ENCODE data around the gene RTL3. TPM values are rescaled to one million over a fixed set of nuclear protein-coding genes. Genes with fewer than 3 reads are reported as not detected.
A peak's percentile ranks its signal among the peaks of the same experiment; 100 is the strongest.
"Not testable (repeated sequence)": the region's sequence is repeated elsewhere in the genome, so short reads cannot be mapped to it uniquely, and the experiment has no call there.

RTL3 gene
- total RNA-seq, 1 donor from 2014 or later, result not detected

- peak overlapping the region; percentile 70 for H3K4me3 Mint-ChIP-seq (ENCODE audit: low read depth)
- no peaks in the 10 kb centered on the region for H3K27me3 Mint-ChIP-seq (ENCODE audit: low read depth)
- H3K36me3 Mint-ChIP-seq (ENCODE audit: low read depth), result peaks cover 10% of the 10 kb centered on the region
- H3K4me1 Mint-ChIP-seq (ENCODE audit: low read depth), result peaks cover 28% of the 10 kb centered on the region
- DNase-seq (ENCODE audit: low spot score), result no peak
- peak overlapping the region; percentile 88 for H3K27ac Mint-ChIP-seq
- H3K9me3 Mint-ChIP-seq, result peaks cover 5% of the 10 kb centered on the region
- intact Hi-C loops (cut with micrococcal nuclease), result loop anchor here (5.0 to 10.0 kb wide), 7 partner anchors 292 to 604 kb away; partner anchors contain the start of genes CYSLTR1 and P2RY10
Observed at GRCh38 chrX:78653118-78653822, 5.9 kb downstream of the RTL3 start.

- Mint-ChIP-seq H3K27me3 (ENCODE audit: low read depth) (no peaks in the 10 kb centered on the region), H3K27ac (peak overlapping the region; percentile 84), H3K4me1 (ENCODE audit: low read depth) (peaks cover 29% of the 10 kb centered on the region), H3K4me3 (ENCODE audit: low read depth) (peak overlapping the region; percentile 55), H3K36me3 (ENCODE audit: low read depth) (peaks cover 33% of the 10 kb centered on the region), H3K9me3 (peaks cover 27% of the 10 kb centered on the region)
- intact Hi-C loops (cut with micrococcal nuclease), result loop anchor here (2.0 to 10.0 kb wide), 9 partner anchors 134 to 606 kb away; partner anchors contain the start of genes CYSLTR1 and P2RY10
- DNase-seq (ENCODE audit: low spot score), result no peak
Observed at GRCh38 chrX:78650906-78651437, 8.2 kb downstream of the RTL3 start.

DNA sequence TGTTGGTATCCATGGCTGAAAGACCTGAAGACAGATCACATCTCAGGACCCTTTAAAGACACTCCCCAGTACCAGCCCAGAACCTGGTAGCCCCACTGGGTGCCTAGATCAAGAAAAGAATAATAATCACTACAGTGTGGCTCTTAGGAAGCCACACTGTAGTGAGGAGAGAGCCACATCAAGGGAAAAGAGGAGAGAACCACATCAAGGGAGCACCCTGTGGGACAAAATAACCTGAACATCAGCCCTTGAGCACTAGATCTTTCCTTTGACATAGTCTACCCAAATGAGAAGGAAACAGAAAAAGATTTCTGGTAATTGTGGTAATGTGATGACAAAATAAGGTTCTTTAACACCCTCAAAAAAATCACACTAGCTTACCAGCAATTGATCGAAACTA lies 15.3 kb downstream of the RTL3 start:
- DNase-seq (ENCODE audit: low spot score), result no peak
- H3K27ac Mint-ChIP-seq, result no peak overlapping the region
- no peaks in the 10 kb centered on the region for H3K27me3 Mint-ChIP-seq (ENCODE audit: low read depth)
- intact Hi-C loops (cut with micrococcal nuclease), result no loop called here
- H3K4me3 Mint-ChIP-seq (ENCODE audit: low read depth), result no peak overlapping the region
- peaks cover 49% of the 10 kb centered on the region for H3K9me3 Mint-ChIP-seq
- H3K36me3 Mint-ChIP-seq (ENCODE audit: low read depth), result peaks cover 51% of the 10 kb centered on the region
- H3K4me1 Mint-ChIP-seq (ENCODE audit: low read depth), result peaks cover 9% of the 10 kb centered on the region

GRCh38 chrX:78643096-78643495 lies 16.0 kb downstream of the RTL3 start:
- intact Hi-C loops (cut with micrococcal nuclease), result no loop called here
- Mint-ChIP-seq H3K27ac (no peak overlapping the region), H3K9me3 (peaks cover 48% of the 10 kb centered on the region), H3K4me3 (ENCODE audit: low read depth) (no peak overlapping the region), H3K4me1 (ENCODE audit: low read depth) (peaks cover 8% of the 10 kb centered on the region), H3K36me3 (ENCODE audit: low read depth) (peaks cover 47% of the 10 kb centered on the region), H3K27me3 (ENCODE audit: low read depth) (no peaks in the 10 kb centered on the region)
- DNase-seq (ENCODE audit: low spot score), result no peak

GRCh38 chrX:78636096-78636495 lies 23.0 kb downstream of the RTL3 start:
- DNase-seq (ENCODE audit: low spot score); H3K4me3 Mint-ChIP-seq (ENCODE audit: low read depth); H3K36me3 Mint-ChIP-seq (ENCODE audit: low read depth); intact Hi-C loops (cut with micrococcal nuclease); H3K4me1 Mint-ChIP-seq (ENCODE audit: low read depth); H3K27ac Mint-ChIP-seq; H3K27me3 Mint-ChIP-seq (ENCODE audit: low read depth): not testable (repeated sequence)
- H3K9me3 Mint-ChIP-seq, result peaks cover 28% of the 10 kb centered on the region

DNA sequence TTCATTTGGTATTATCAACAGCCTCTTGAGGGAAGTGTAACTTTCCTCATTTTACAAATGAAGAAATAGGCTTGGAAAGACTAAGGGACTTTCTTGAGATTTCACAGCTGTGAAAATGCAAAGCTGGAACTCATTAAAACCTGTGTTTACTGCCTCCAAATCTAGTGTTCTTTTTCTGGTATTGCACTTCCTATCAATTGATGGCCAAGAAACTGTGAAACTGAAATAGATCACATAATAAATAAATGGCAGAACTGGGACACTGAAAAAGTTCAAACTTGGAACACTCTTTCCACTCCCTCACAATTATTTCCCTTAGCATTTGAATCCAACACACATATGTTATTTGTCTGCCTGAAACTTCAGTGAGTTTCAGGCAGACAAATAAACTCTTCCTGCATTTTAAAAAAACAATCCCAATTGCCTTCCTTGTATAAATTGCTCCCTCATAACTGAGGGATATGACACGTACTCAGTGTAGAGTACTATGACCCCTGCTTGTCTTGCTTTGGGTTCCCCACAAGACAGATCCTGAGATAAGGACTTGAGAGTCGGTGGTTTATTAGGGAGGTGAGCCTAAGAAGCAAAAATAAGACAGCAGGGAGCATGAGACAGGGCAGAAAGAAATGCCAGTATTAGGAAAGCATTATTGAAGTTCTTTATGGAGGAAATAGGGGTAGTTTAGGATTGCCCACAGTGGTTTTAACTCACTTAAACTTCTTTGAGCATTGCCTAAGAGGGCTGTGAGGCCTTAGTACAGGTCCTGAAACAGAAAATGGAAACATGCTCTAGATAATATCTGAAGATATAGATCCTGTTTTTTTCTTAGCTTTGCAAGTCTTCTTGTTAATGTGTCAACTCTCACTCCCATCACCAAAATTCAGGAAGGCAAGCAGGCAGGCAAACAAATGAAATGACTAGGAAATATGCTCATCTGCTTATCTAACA lies 33.9 kb downstream of the RTL3 start:
- H3K4me1 Mint-ChIP-seq (ENCODE audit: low read depth), result peaks cover 16% of the 10 kb centered on the region
- H3K27ac Mint-ChIP-seq, result peak overlapping the region; percentile 34
- no peak overlapping the region for H3K4me3 Mint-ChIP-seq (ENCODE audit: low read depth)
- peaks cover 5% of the 10 kb centered on the region for H3K36me3 Mint-ChIP-seq (ENCODE audit: low read depth)
- no peak for DNase-seq (ENCODE audit: low spot score)
- peaks cover under 1% of the 10 kb centered on the region for H3K9me3 Mint-ChIP-seq
- H3K27me3 Mint-ChIP-seq (ENCODE audit: low read depth), result no peaks in the 10 kb centered on the region
- intact Hi-C loops (cut with micrococcal nuclease), result no loop called here

GRCh38 chrX:78624426-78624825 lies 34.7 kb downstream of the RTL3 start:
- intact Hi-C loops (cut with micrococcal nuclease), result no loop called here
- Mint-ChIP-seq H3K27me3 (ENCODE audit: low read depth) (no peaks in the 10 kb centered on the region), H3K27ac (no peak overlapping the region), H3K36me3 (ENCODE audit: low read depth) (peaks cover 5% of the 10 kb centered on the region), H3K9me3 (no peaks in the 10 kb centered on the region), H3K4me1 (ENCODE audit: low read depth) (peaks cover 16% of the 10 kb centered on the region), H3K4me3 (ENCODE audit: low read depth) (no peak overlapping the region)
- DNase-seq (ENCODE audit: low spot score), result no peak

DNA sequence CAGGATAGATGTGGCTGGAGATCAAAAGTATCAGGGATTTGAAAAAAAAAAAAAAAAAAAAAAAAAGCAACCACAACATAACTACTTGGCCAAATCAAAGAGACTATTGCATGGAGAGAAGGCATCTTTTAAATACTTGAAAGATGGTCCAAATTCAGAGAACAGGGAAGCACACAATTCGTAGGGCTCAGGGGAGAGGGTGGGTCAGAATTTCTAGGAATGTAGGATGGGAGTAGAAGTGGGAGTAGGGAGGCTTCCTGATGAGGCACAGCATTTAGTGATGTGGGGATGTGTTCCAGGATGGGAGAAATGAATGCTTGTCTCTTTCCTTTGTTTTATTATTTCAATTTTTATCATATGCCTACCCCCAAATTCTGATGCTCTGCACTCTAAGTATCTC lies 36.3 kb downstream of the RTL3 start:
- Mint-ChIP-seq H3K9me3 (no peaks in the 10 kb centered on the region), H3K36me3 (ENCODE audit: low read depth) (peaks cover 5% of the 10 kb centered on the region), H3K4me1 (ENCODE audit: low read depth) (peaks cover 16% of the 10 kb centered on the region), H3K27ac (no peak overlapping the region), H3K27me3 (ENCODE audit: low read depth) (no peaks in the 10 kb centered on the region), H3K4me3 (ENCODE audit: low read depth) (no peak overlapping the region)
- DNase-seq (ENCODE audit: low spot score), result no peak
- intact Hi-C loops (cut with micrococcal nuclease), result no loop called here

- DNase-seq (ENCODE audit: low spot score), result no peak
- peaks cover 1% of the 10 kb centered on the region for H3K4me1 Mint-ChIP-seq (ENCODE audit: low read depth)
- H3K27ac Mint-ChIP-seq, result no peak overlapping the region
- intact Hi-C loops (cut with micrococcal nuclease), result no loop called here
- no peak overlapping the region for H3K4me3 Mint-ChIP-seq (ENCODE audit: low read depth)
- H3K36me3 Mint-ChIP-seq (ENCODE audit: low read depth), result no peaks in the 10 kb centered on the region
- H3K9me3 Mint-ChIP-seq, result peaks cover 6% of the 10 kb centered on the region
- H3K27me3 Mint-ChIP-seq (ENCODE audit: low read depth), result no peaks in the 10 kb centered on the region
Observed at GRCh38 chrX:78619834-78620233, 39.3 kb downstream of the RTL3 start.

DNA sequence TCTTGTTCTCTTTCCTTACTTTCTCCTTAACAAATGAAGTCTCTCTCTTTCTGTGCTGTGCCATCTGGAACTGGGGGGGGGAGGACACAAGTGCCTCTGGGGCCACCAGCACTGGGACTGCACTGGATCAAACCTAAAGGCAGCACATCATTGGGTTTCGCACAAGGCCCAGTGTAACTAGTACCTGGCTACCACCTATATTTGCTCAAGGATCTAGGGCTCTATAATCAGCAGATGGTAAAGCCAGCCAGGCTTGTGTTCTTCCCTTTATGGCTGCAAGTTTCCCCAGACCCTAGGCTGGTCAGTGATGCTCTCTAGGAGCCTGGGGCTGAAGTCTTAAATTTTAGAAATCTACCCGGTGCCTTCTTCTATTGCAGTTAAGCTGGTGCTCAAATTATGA lies 40.1 kb downstream of the RTL3 start:
- no peak overlapping the region for H3K27ac Mint-ChIP-seq

DNA sequence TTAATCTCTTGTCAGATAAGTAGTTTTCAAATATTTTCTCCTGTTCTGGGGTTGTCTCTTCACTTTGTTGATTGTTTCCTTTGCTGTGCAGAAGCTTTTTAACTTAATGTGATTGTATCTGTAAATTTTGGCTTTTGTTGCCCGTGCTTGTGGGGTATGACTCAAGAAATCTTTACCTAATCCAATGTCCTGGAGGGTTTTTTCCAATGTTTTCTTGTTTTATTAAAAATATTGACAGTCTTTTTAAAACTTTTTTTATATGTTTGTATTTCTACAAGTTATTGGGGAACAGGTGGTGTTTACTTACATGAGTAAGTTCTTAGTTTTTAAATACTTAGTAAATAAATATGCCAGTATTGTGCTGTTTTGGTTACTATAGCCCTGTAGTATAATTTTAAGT lies 44.9 kb downstream of the RTL3 start:
- Mint-ChIP-seq H3K27ac (no peak overlapping the region), H3K4me1 (ENCODE audit: low read depth) (no peaks in the 10 kb centered on the region)

More for the DNA sequence above, 40.1 kb downstream of the RTL3 start:
- Mint-ChIP-seq H3K4me3 (ENCODE audit: low read depth) (no peak overlapping the region), H3K4me1 (ENCODE audit: low read depth) (peaks cover 1% of the 10 kb centered on the region), H3K36me3 (ENCODE audit: low read depth) (no peaks in the 10 kb centered on the region), H3K27me3 (ENCODE audit: low read depth) (no peaks in the 10 kb centered on the region), H3K9me3 (peaks cover 6% of the 10 kb centered on the region)
- no peak for DNase-seq (ENCODE audit: low spot score)
- intact Hi-C loops (cut with micrococcal nuclease), result no loop called here

More for the DNA sequence above, 44.9 kb downstream of the RTL3 start:
- H3K9me3 Mint-ChIP-seq, result peaks cover 11% of the 10 kb centered on the region
- H3K27me3 Mint-ChIP-seq (ENCODE audit: low read depth), result no peaks in the 10 kb centered on the region
- no peak for DNase-seq (ENCODE audit: low spot score)
- intact Hi-C loops (cut with micrococcal nuclease), result no loop called here
- H3K36me3 Mint-ChIP-seq (ENCODE audit: low read depth), result no peaks in the 10 kb centered on the region
- H3K4me3 Mint-ChIP-seq (ENCODE audit: low read depth), result no peak overlapping the region
